Smooth muscle cell (in vitro differentiated cells): ENCODE results near the gene RASL10A. TPM values are rescaled to one million over a fixed set of nuclear protein-coding genes. Genes with fewer than 3 reads are reported as not detected.

Source experiments
- DNase-seq: peaks from one replicate; lab custom pipeline; 2025; ENCODE audit not compliant: unreplicated experiment; lab: John Stamatoyannopoulos, UW
- H2AFZ ChIP-seq: fragments of 200-600 bp; sonication (generic); 2 replicates; pipeline ENCODE4 v1.6.0; 2016; ENCODE audit warnings: antibody characterized with exemption, low read depth, mild to moderate bottlenecking
- H3F3A ChIP-seq: fragments of 200-600 bp; sonication (generic); 2 replicates; pipeline ENCODE4 v1.6.0; 2017; ENCODE audit warnings: antibody characterized with exemption, low read depth
- H3K27ac ChIP-seq: fragments of 200-600 bp; sonication (generic); 2 replicates; pipeline ENCODE4 v1.5.1; 2016; ENCODE audit warnings: low read depth, mild to moderate bottlenecking
- H3K27me3 ChIP-seq: fragments of 200-600 bp; sonication (generic); 2 replicates; pipeline ENCODE4 v1.6.1; 2016; ENCODE audit warnings: low read depth, mild to moderate bottlenecking
- H3K36me3 ChIP-seq: fragments of 200-600 bp; sonication (generic); 2 replicates; pipeline ENCODE4 v1.5.1; 2016; ENCODE audit warnings: low read depth
- H3K4me1 ChIP-seq: fragments of 200-600 bp; sonication (generic); 2 replicates; pipeline ENCODE4 v1.5.1; 2016; ENCODE audit warnings: low read depth
- H3K4me2 ChIP-seq: fragments of 200-600 bp; sonication (generic); 2 replicates; pipeline ENCODE4 v1.6.0; 2016; ENCODE audit warnings: mild to moderate bottlenecking
- H3K4me3 ChIP-seq: fragments of 200-600 bp; sonication (generic); 2 replicates; pipeline ENCODE4 v1.5.1; 2016; ENCODE audit warnings: mild to moderate bottlenecking
- H3K79me2 ChIP-seq: fragments of 200-600 bp; sonication (generic); 2 replicates; pipeline ENCODE4 v1.6.0; 2016; ENCODE audit warnings: low read depth, mild to moderate bottlenecking
- H3K9ac ChIP-seq: fragments of 200-600 bp; sonication (generic); 2 replicates; pipeline ENCODE4 v1.6.0; 2016; ENCODE audit warnings: low read depth
- H3K9me3 ChIP-seq: fragments of 200-600 bp; sonication (generic); replicated peaks from 2 replicates; pipeline ENCODE4 v1.5.1; 2016; ENCODE audit warnings: low read depth
- H4K20me1 ChIP-seq: fragments of 200-600 bp; sonication (generic); 2 replicates; pipeline ENCODE4 v1.6.0; 2016; ENCODE audit warnings: low read depth
- whole genome bisulfite sequencing: methylation state at CpG from one replicate; pipeline ENCODE4 v1.1.7; 2016; ENCODE audit warnings: low lambda C conversion rate; 5-methylcytosine and 5-hydroxymethylcytosine counted together
- polyA plus RNA-seq: library from polyadenylated mRNA; unstranded; fragments of >200 nt; fragmentation: Nextera tagmentation; extraction: Ambion mirVana; gene quantifications from 2 replicates; pipeline ENCODE4 v1.2.1, GENCODE V29; 2016
- total RNA-seq: library from RNA; depleted of rRNA; stranded (reverse); fragments of >200 nt; gene quantifications from 2 replicates; pipeline ENCODE4 v1.2.3, GENCODE V29; 2014
- TF ChIP-seq, protein P1 (sequence below): fragments of 200-600 bp; sonication (generic); IDR thresholded peaks from 2 replicates; pipeline ENCODE4 v1.5.1; 2017; ENCODE audit warnings: borderline replicate concordance, mild to moderate bottlenecking, antibody characterized with exemption; ENCODE audit not compliant: insufficient read depth, poor library complexity, severe bottlenecking

RASL10A gene
- total and polyA plus RNA-seq, 2 experiments from 2014 or later = not detected

DNA sequence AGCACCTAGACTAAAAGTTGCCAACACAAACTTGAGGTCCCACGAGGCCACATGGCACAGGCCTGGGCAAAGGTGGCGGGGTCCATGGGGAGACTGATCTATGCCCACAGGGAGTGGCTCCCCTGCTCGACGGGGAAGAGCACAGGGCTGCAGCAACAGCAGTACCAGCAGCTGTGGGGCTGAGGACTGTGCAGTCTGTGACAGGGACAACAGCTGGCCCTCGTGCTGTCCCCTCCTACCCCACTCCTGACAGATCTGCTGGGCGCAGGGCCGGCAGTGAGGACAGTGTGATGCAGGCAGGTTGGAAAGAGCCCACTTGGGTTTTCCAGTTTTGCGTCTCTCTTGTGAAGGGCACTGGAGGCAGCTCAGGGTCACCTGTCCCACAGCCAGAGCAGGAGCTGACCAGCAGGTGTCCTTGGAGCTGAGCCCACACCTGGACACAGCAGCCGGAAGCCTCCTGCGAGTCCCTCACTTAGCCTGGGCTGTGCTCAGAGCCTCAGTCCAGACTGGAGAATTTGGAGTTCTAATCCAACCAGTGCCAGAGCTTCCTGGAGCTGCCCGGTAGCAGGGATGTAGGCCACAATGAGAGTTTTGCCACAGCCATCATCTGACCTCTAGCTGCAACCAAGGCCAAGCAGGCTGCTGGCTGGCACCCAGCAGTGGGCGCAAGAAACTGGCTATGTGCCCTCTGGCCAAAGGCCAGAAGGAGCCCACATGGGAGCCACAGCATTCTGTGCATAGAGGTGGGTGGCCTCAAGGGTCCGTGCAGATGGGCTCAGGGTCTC is 12.6 kb downstream of the RASL10A start:
- peaks cover 37% of the 10 kb centered on the region for H4K20me1 ChIP-seq
- no peak overlapping the region for H3K9ac ChIP-seq
- no peak overlapping the region for H3K4me2 ChIP-seq
- no peak overlapping the region for H3K4me3 ChIP-seq
- no peaks in the 10 kb centered on the region for H3K9me3 ChIP-seq
- TF ChIP-seq, protein P1, sequence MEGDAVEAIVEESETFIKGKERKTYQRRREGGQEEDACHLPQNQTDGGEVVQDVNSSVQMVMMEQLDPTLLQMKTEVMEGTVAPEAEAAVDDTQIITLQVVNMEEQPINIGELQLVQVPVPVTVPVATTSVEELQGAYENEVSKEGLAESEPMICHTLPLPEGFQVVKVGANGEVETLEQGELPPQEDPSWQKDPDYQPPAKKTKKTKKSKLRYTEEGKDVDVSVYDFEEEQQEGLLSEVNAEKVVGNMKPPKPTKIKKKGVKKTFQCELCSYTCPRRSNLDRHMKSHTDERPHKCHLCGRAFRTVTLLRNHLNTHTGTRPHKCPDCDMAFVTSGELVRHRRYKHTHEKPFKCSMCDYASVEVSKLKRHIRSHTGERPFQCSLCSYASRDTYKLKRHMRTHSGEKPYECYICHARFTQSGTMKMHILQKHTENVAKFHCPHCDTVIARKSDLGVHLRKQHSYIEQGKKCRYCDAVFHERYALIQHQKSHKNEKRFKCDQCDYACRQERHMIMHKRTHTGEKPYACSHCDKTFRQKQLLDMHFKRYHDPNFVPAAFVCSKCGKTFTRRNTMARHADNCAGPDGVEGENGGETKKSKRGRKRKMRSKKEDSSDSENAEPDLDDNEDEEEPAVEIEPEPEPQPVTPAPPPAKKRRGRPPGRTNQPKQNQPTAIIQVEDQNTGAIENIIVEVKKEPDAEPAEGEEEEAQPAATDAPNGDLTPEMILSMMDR = no peak
- peaks cover 3% of the 10 kb centered on the region for H3K36me3 ChIP-seq
- H3K4me1 ChIP-seq = peaks cover 4% of the 10 kb centered on the region
- H3F3A ChIP-seq = peaks cover 29% of the 10 kb centered on the region
- H3K27me3 ChIP-seq = no peaks in the 10 kb centered on the region
- no peak overlapping the region for H3K27ac ChIP-seq
- H2AFZ ChIP-seq = no peak overlapping the region
- WGBS = 84% methylated on average over 13 of the region's 13 CpGs
- H3K79me2 ChIP-seq = peaks cover 8% of the 10 kb centered on the region
- no peak for DNase-seq

DNA sequence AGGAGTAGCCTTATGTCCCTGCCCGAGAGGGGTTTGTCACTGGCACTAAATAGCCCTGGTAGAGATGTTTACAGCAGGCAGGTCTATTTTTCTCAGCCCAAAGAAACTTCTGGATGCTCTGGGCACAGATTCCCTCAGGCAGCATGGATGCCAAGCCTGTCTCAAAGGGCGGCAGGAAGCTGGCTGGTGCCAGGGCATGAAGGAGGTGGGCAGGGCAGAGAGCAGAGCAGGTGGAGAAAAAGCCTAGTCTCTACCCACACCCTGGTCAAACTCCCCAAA is 13.2 kb downstream of the RASL10A start:
- TF ChIP-seq, protein P1 = no peak
- no peaks in the 10 kb centered on the region for H3K27me3 ChIP-seq
- WGBS = 94% methylated on average over 2 of the region's 2 CpGs
- no peaks in the 10 kb centered on the region for H3K9me3 ChIP-seq
- DNase-seq = no peak
- H3F3A ChIP-seq = peaks cover 35% of the 10 kb centered on the region
- H3K4me1 ChIP-seq = peaks cover 2% of the 10 kb centered on the region
- peaks cover 4% of the 10 kb centered on the region for H3K79me2 ChIP-seq
- H3K4me3 ChIP-seq = no peak overlapping the region
- peaks cover 5% of the 10 kb centered on the region for H3K36me3 ChIP-seq
- H2AFZ ChIP-seq = no peak overlapping the region
- H4K20me1 ChIP-seq = peaks cover 42% of the 10 kb centered on the region
- H3K27ac ChIP-seq = no peak overlapping the region
- no peak overlapping the region for H3K4me2 ChIP-seq
- H3K9ac ChIP-seq = no peak overlapping the region

DNA sequence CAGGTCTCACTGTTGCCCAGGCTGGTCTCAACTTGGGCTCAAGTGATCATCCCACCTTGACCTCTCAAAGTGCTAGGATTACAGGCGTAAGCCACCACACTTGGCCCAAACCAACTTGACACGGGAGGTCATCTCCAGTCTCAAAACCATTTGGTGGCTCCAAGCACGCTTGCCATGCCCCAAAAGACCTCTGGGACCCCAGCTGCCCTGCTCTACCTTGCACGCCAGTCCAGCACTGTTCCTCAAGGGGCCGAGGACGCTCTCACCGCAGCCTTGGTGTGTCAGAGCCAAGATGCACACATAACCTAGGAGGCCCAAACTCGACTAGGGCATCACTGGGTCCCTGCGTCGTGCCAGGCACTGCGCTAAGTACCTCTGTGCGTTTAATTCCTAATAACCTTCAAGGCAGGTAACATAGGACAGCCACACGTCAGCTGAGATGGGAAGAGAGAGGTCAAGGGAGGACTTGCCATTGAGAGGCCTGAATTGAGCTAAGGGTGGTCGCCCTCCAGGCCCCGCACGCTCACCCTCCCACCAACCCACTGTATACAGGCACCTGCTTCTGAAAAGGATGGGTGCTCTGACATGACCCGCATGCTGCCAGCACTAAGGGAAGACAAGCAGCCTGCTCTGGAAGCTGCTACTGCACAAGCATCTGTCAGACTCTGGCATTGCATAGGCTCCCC is 13.6 kb downstream of the RASL10A start:
- Histone ChIP-seq H3K79me2 (no peaks in the 10 kb centered on the region), H3K4me3 (no peak overlapping the region), H3K36me3 (peaks cover 10% of the 10 kb centered on the region), H3K4me1 (no peaks in the 10 kb centered on the region), H2AFZ (no peak overlapping the region), H3K27ac (no peak overlapping the region), H4K20me1 (peaks cover 47% of the 10 kb centered on the region), H3F3A (peaks cover 39% of the 10 kb centered on the region), H3K27me3 (no peaks in the 10 kb centered on the region), H3K9ac (no peak overlapping the region), H3K4me2 (no peak overlapping the region), H3K9me3 (no peaks in the 10 kb centered on the region)
- TF ChIP-seq, protein P1 = no peak
- no peak for DNase-seq
- 96% methylated on average over 17 of the region's 17 CpGs for WGBS
